Suprapubic skin (tissue), 4 donors: ENCODE data around the gene ARL5A.

Source experiments
- EP300 ChIP-seq: sonication (generic); formaldehyde crosslinking; IDR thresholded peaks from one replicate; pipeline ENCODE4 v1.6.1; 2017; ENCODE audit warnings: antibody characterized with exemption
- POLR2A ChIP-seq, 2 donors: fragments of 450-650 bp; IDR thresholded peaks; one replicate each; pipeline ENCODE4 v1.6.1; 2017; ENCODE audit warnings: antibody characterized with exemption in 2 of 2, mild to moderate bottlenecking in 2 of 2, moderate library complexity in 2 of 2
- POLR2AphosphoS5 ChIP-seq, 3 donors: sonication (generic); formaldehyde crosslinking; IDR thresholded peaks; one replicate each; pipeline ENCODE4 v1.6.1; 2017; ENCODE audit warnings: antibody characterized with exemption in 3 of 3
- TF ChIP-seq, protein P1 (sequence below), 2 donors: fragments of 200-600 bp in 1 of 2; fragments of 450-650 bp in 1 of 2; sonication (generic) in 1 of 2; IDR thresholded peaks; one replicate each; pipeline ENCODE4 v1.5.1; 2016 to 2019; ENCODE audit warnings: antibody characterized with exemption in 2 of 2, mild to moderate bottlenecking in 1 of 2, moderate library complexity in 1 of 2

DNA sequence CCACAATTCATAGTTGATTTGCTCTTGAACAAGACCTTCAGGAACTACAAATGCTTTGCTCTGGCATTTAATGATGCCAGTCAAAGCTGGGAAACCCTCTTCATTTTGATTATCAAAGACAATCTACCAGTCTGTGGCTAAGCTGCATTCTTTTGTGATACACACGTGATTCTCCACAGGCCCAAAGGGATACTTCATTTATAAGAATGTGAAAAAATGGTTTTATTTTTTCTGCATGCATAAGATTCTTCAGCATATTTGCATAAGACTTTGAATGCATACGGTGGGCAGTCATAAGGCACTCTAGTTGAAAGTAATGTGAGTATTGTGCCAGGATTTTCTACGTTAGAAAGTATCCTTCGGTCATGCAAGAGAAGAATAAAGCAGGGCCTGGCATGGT is 33.0 kb upstream of the ARL5A start:
- TF ChIP-seq, protein P1, sequence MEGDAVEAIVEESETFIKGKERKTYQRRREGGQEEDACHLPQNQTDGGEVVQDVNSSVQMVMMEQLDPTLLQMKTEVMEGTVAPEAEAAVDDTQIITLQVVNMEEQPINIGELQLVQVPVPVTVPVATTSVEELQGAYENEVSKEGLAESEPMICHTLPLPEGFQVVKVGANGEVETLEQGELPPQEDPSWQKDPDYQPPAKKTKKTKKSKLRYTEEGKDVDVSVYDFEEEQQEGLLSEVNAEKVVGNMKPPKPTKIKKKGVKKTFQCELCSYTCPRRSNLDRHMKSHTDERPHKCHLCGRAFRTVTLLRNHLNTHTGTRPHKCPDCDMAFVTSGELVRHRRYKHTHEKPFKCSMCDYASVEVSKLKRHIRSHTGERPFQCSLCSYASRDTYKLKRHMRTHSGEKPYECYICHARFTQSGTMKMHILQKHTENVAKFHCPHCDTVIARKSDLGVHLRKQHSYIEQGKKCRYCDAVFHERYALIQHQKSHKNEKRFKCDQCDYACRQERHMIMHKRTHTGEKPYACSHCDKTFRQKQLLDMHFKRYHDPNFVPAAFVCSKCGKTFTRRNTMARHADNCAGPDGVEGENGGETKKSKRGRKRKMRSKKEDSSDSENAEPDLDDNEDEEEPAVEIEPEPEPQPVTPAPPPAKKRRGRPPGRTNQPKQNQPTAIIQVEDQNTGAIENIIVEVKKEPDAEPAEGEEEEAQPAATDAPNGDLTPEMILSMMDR (IDR thresholded peaks at IDR 0.05) = no peak
- TF ChIP-seq EP300 (no peak), POLR2A (IDR thresholded peaks at IDR 0.05) (no peak), POLR2AphosphoS5 (IDR thresholded peaks at IDR 0.05) (no peak)
